GM23248 (cell line): ENCODE measurements around the gene ROMO1.

Source experiments
- EZH2 ChIP-seq: fragments of 200-600 bp; sonication (generic); IDR thresholded peaks from 2 replicates; pipeline ENCODE4 v1.6.1; 2018; ENCODE audit warnings: antibody characterized with exemption, mild to moderate bottlenecking; ENCODE audit not compliant: insufficient read depth, poor library complexity, severe bottlenecking
- EZH2phosphoT487 ChIP-seq: fragments of 200-600 bp; sonication (generic); IDR thresholded peaks from 2 replicates; pipeline ENCODE4 v1.6.1; 2018; ENCODE audit warnings: antibody characterized with exemption, moderate library complexity, mild to moderate bottlenecking, low read depth; ENCODE audit not compliant: insufficient read depth

DNA sequence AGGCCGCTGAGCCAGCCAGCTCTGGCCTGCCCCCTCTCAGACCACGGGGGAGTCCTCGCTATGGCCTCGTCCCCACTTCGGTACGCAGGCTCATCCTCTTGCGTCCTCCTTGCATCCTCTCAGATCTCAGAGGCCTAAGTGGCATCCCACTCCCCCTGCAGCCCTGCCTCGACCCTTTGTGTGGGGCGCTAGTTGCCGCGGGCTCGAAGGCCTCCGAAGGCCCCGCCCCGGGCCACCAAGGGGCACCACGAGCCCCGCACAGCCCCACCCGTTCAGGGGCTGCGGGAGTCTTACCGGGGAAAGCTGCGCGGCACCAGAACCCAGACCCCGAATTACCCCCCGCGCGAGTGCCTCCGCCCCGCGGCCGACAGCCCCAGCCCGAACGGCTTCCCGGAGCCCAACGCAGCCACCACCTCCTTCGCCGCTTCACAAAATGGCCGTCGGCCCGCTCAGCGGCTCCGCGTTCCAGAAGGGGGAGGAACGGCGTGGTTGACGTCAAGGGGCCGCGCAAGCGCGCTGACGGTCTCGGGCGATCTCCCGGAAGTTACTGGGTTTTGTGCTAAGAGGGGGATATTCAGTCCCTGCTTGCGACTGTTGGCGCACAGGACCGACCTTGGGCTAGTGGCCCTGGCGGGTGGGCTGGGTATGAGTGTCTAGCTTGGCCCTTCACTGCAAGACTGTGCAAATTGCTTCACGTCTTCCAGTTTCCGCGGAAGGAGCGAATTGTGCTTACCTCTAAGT lies 34.6 kb upstream of the ROMO1 start, which contains the start of the genes CPNE1 and RBM12:
- no peak for TF ChIP-seq EZH2
- TF ChIP-seq EZH2phosphoT487 = no peak
